Endothelial cell of umbilical vein (primary cell): ENCODE results near the gene SPACA9. TPM values are rescaled to one million over a fixed set of nuclear protein-coding genes. Genes with fewer than 3 reads are reported as not detected.

ENCODE experiments used
- BruUV-seq: library from RNA; stranded (reverse); fragments of 400-500 nt; replicated peaks from 2 replicates; lab custom pipeline; 2021; lab: Mats Ljungman, UMichigan
- CTCF ChIA-PET: fragments of 300-600, 350-600 bp; sonication (Branson Sonifier 250); formaldehyde crosslinking; loops from one replicate; lab custom pipeline; 2021; ENCODE audit warnings: antibody characterized with exemption, inconsistent platforms; lab: Charles Lee
- POLR2A ChIA-PET: fragments of 300-600, 350-600 bp; sonication (Branson Sonifier 250); formaldehyde crosslinking; loops from one replicate; lab custom pipeline; 2021; ENCODE audit warnings: antibody characterized with exemption, inconsistent platforms; lab: Charles Lee
- DNase-seq: peaks from one replicate; pipeline ENCODE4 v3.0.0-alpha.2; 2011; ENCODE audit warnings: low read depth, low spot score
- FAIRE-seq: peaks from 2 replicates; lab custom pipeline; 2011; peaks lifted over from hg19 to GRCh38; lab: Jason Lieb, UNC
- H2AFZ ChIP-seq: 2 replicates; pipeline ENCODE4 v1.6.0; 2012; ENCODE audit warnings: low read depth, low read length, control low read depth, inconsistent platforms
- H3K27ac ChIP-seq: 2 replicates; pipeline ENCODE4 v1.5.1; 2011; ENCODE audit warnings: low read depth, mild to moderate bottlenecking, control low read depth, low read length, moderate library complexity; ENCODE audit not compliant: insufficient read depth
- H3K27me3 ChIP-seq, 2 experiments: 2 replicates each; pipeline versions ENCODE4 v1.6.0 to v1.6.1; 2011; ENCODE audit warnings: low read length in 2 of 2, mixed read lengths in 1 of 2; ENCODE audit not compliant: control insufficient read depth in 2 of 2, insufficient read depth in 2 of 2
- H3K36me3 ChIP-seq, 2 experiments: 2 replicates in 1 of 2; 3 replicates in 1 of 2; pipeline ENCODE4 v1.5.1; 2011; ENCODE audit warnings: low read length in 2 of 2, mild to moderate bottlenecking in 1 of 2, moderate library complexity in 1 of 2; ENCODE audit not compliant: control insufficient read depth in 2 of 2, insufficient read depth in 2 of 2; ENCODE audit errors: extremely low read depth in 1 of 2
- H3K4me1 ChIP-seq: 3 replicates; pipeline ENCODE4 v1.5.1; 2011; ENCODE audit warnings: mild to moderate bottlenecking, low read length; ENCODE audit not compliant: control insufficient read depth, insufficient read depth; ENCODE audit errors: extremely low read depth
- H3K4me2 ChIP-seq: 2 replicates; pipeline ENCODE4 v1.6.1; 2011; ENCODE audit warnings: low read length, control low read depth, mixed read lengths; ENCODE audit not compliant: insufficient read depth
- H3K4me3 ChIP-seq, 3 experiments: fragments of 200-600 bp in 1 of 3; sonication (generic), shearing (Covaris generic) in 1 of 3; replicated peaks in 1 of 3; 2 replicates each; pipeline ENCODE4 v1.5.1; 2011 to 2016; ENCODE audit warnings: control low read depth in 3 of 3, low read length in 3 of 3, mild to moderate bottlenecking in 2 of 3, inconsistent platforms in 1 of 3, low read depth in 1 of 3, moderate library complexity in 1 of 3; ENCODE audit not compliant: insufficient read depth in 1 of 3
- H3K79me2 ChIP-seq: 2 replicates; pipeline ENCODE4 v1.6.0; 2012; ENCODE audit warnings: low read length, inconsistent platforms; ENCODE audit not compliant: control insufficient read depth, insufficient read depth
- H3K9ac ChIP-seq: replicated peaks from 2 replicates; pipeline ENCODE3; 2011; ENCODE audit warnings: low read length, control low read depth; ENCODE audit not compliant: insufficient read depth; ENCODE audit errors: extremely low read depth
- H3K9me1 ChIP-seq: replicated peaks from 3 replicates; pipeline ENCODE4 v1.6.0; 2011; ENCODE audit warnings: mild to moderate bottlenecking, low read length; ENCODE audit not compliant: control insufficient read depth, insufficient read depth; ENCODE audit errors: extremely low read depth
- H3K9me3 ChIP-seq: replicated peaks from 2 replicates; pipeline ENCODE4 v1.5.1; 2012; ENCODE audit warnings: low read length, inconsistent platforms; ENCODE audit not compliant: control insufficient read depth, insufficient read depth
- H4K20me1 ChIP-seq: replicated peaks from 2 replicates; pipeline ENCODE3; 2011; ENCODE audit warnings: mild to moderate bottlenecking, low read length; ENCODE audit not compliant: control insufficient read depth, insufficient read depth; ENCODE audit errors: extremely low read depth
- CTCF ChIP-seq, 2 donors: IDR thresholded peaks; 1 replicate in 1 of 2; 2 replicates in 1 of 2; pipeline ENCODE4 v1.5.1; 2011; ENCODE audit warnings: low read length in 2 of 2, mild to moderate bottlenecking in 2 of 2, moderate library complexity in 2 of 2, control low read depth in 1 of 2, inconsistent platforms in 1 of 2, low read depth in 1 of 2; ENCODE audit not compliant: insufficient read depth in 1 of 2; ENCODE audit errors: extremely low read depth in 1 of 2
- EZH2 ChIP-seq: IDR thresholded peaks from 2 replicates; pipeline ENCODE4 v1.6.1; 2012; ENCODE audit warnings: borderline replicate concordance, low read depth, mild to moderate bottlenecking, moderate library complexity, low read length, inconsistent platforms; ENCODE audit not compliant: severe bottlenecking
- FOS ChIP-seq: IDR thresholded peaks from 2 replicates; pipeline ENCODE4 v1.6.1; 2011; ENCODE audit warnings: mild to moderate bottlenecking, low read length, moderate library complexity, borderline replicate concordance; ENCODE audit not compliant: insufficient read depth
- GATA2 ChIP-seq: IDR thresholded peaks from 2 replicates; pipeline ENCODE4 v1.7.0; 2011; ENCODE audit warnings: low read depth, mild to moderate bottlenecking, moderate library complexity, mixed read lengths, low read length; ENCODE audit not compliant: insufficient read length, insufficient read depth
- JUN ChIP-seq: IDR thresholded peaks from 2 replicates; pipeline ENCODE4 v1.6.1; 2011; ENCODE audit warnings: borderline replicate concordance, low read depth; ENCODE audit not compliant: insufficient read length, insufficient read depth
- MAX ChIP-seq: IDR thresholded peaks from 2 replicates; pipeline ENCODE4 v1.6.1; 2011; ENCODE audit not compliant: insufficient read depth, insufficient read length
- MYC ChIP-seq: IDR thresholded peaks from one replicate; pipeline ENCODE4 v1.6.1; 2011; ENCODE audit warnings: mild to moderate bottlenecking, low read depth, low read length
- POLR2A ChIP-seq: IDR thresholded peaks from 2 replicates; pipeline ENCODE4 v1.6.1; 2012; ENCODE audit warnings: low read depth, mild to moderate bottlenecking, control low read depth, low read length
- POLR2AphosphoS5 ChIP-seq: IDR thresholded peaks from 2 replicates; pipeline ENCODE4 v1.6.1; 2012; ENCODE audit warnings: low read depth, mild to moderate bottlenecking, control low read depth, low read length, moderate library complexity; ENCODE audit not compliant: insufficient read depth
- dilution Hi-C: fragments of 300-500 bp; cut with MboI; formaldehyde crosslinking; loops from one replicate; pipeline ENCODE4 v1.15.0; 2019; ENCODE audit warnings: low sequenced_read_pairs; ENCODE audit not compliant: extremely low pct_ligation_motif_present
- intact Hi-C: fragments of 100-400 bp; cut with micrococcal nuclease; formaldehyde crosslinking; loops from one replicate; pipeline ENCODE4 v1.10.0; 2022
- polyA plus RNA-seq, 4 experiments: library from polyadenylated mRNA; depleted of rRNA in 3 of 4; stranded (reverse) in 3 of 4; unstranded in 1 of 4; fragments of >200 nt; gene quantifications; 2 replicates each; pipeline versions ENCODE4 v1.2.1 to v1.2.3, GENCODE V29; 2011 to 2012; ENCODE audit warnings: missing spikeins in 1 of 4
- total RNA-seq: library from RNA; stranded (reverse); gene quantifications from 2 replicates; pipeline ENCODE4 v1.2.3, GENCODE V29; 2021

SPACA9 gene
- total and polyA plus RNA-seq, 2 donors (not counting 3 experiments of a cell fraction or from before 2014, with no cell fraction given), result 2.6 to 3.6 TPM

GRCh38 chr9:132876849-132877248, 1.8 kb upstream of the SPACA9 start:
- no peaks in the 10 kb centered on the region for H4K20me1 ChIP-seq
- no peaks in the 10 kb centered on the region for H3K9me1 ChIP-seq
- H2AFZ ChIP-seq, result no peak overlapping the region
- TF ChIP-seq EZH2 (no peak), POLR2AphosphoS5 (no peak), MYC (no peak), GATA2 (no peak), FOS (no peak), POLR2A (no peak), MAX (no peak), CTCF (IDR thresholded peaks at IDR 0.05; ENCODE audit: extremely low read depth in 1 of 2, insufficient read depth in 1 of 2, low read depth in 1 of 2, low read length in 2 of 2) (no peak), JUN (no peak)
- no peak overlapping the region for H3K4me2 ChIP-seq
- no peak overlapping the region for H3K9ac ChIP-seq
- no peak for DNase-seq
- H3K79me2 ChIP-seq, result no peaks in the 10 kb centered on the region
- H3K27me3 ChIP-seq, result peaks cover 0 to 3% of the 10 kb centered on the region in 2 experiments
- intact Hi-C loops, result no loop called here
- ChIA-PET CTCF (interaction anchor here (1.0 to 1.9 kb wide), 2 partner anchors 26 to 101 kb away, joined by 3 to 5 read pairs; no protein-coding TSS in a partner anchor), POLR2A (no interaction called here)
- H3K4me1 ChIP-seq, result peaks cover 2% of the 10 kb centered on the region
- dilution Hi-C loops, result no loop called here
- no peaks in the 10 kb centered on the region for H3K9me3 ChIP-seq
- no peak for FAIRE-seq
- H3K36me3 ChIP-seq, result no peaks in the 10 kb centered on the region
- no peak overlapping the region for H3K4me3 ChIP-seq
- H3K27ac ChIP-seq, result no peak overlapping the region
- BruUV-seq, result no TSS peak
